ENCODE data around the gene CHMP4B. TPM values are rescaled to one million over a fixed set of nuclear protein-coding genes. Genes with fewer than 3 reads are reported as not detected.

CHMP4B gene, protein sequence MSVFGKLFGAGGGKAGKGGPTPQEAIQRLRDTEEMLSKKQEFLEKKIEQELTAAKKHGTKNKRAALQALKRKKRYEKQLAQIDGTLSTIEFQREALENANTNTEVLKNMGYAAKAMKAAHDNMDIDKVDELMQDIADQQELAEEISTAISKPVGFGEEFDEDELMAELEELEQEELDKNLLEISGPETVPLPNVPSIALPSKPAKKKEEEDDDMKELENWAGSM
- total RNA-seq: 10 to 100 TPM; 62.1 to 95.8 (median 74.8) TPM

DNA sequence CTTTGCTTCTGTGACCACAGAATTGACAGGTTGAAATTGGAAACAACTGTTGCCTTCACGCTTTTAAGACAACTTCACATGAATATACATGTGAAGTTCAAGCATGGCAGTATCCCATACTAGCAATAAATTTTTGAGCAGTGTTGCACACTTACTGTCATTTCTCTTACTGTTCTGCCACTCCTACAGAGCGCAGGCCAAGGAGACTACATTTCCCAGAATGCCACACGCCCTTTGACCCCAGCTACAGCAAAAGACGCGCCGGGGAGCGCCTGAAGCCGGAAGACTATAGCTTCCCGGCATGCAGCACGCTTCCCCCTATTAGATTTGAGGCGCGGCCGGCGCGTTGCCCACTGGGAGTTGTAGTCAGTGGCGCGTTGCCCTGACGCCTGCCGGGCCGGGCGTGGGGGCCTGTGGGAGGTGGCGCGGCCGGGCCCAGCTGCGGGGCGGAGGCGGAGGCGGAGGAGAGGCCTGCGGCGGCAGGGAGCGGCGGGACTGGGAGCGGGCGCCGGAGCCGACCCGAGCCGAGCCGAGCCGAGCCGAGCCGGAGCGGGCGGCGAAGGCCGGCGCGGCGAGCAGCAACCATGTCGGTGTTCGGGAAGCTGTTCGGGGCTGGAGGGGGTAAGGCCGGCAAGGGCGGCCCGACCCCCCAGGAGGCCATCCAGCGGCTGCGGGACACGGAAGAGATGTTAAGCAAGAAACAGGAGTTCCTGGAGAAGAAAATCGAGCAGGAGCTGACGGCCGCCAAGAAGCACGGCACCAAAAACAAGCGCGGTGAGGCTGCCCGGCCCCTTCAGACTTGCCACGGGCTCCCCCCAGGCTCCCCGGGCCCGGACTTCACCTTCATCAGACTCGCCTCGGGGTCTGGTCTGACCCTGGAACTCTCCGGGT is at the start of gene CHMP4B:
TSS of gene CHMP4B (plus strand) at position 464 of the 891 bp plus-strand sequence. CDS start at position 585, 121 bp downstream.
- Histone ChIP-seq H3K27me3 (no peaks in the 10 kb centered on the region), H3K9me3 (no peaks in the 10 kb centered on the region), H3K4me1 (peaks cover 45% of the 10 kb centered on the region), H3K27ac (peak within 1 kb of the TSS; percentile 96), H3K36me3 (no peaks in the 10 kb centered on the region), H3K4me3 (peak within 1 kb of the TSS; percentile 75)
- under 1% methylated on average over 31 of the region's 71 CpGs for WGBS
- peak; percentile 99 for DNase-seq (ENCODE audit: low spot score in 2 of 2)
- TF ChIP-seq POLR2AphosphoS5 (IDR thresholded peaks at IDR 0.05): peak; percentile 6 to 58 (median 56)
- TF ChIP-seq POLR2A (IDR thresholded peaks at IDR 0.05): peak; percentile 70 to 92
- TF ChIP-seq, protein P1, sequence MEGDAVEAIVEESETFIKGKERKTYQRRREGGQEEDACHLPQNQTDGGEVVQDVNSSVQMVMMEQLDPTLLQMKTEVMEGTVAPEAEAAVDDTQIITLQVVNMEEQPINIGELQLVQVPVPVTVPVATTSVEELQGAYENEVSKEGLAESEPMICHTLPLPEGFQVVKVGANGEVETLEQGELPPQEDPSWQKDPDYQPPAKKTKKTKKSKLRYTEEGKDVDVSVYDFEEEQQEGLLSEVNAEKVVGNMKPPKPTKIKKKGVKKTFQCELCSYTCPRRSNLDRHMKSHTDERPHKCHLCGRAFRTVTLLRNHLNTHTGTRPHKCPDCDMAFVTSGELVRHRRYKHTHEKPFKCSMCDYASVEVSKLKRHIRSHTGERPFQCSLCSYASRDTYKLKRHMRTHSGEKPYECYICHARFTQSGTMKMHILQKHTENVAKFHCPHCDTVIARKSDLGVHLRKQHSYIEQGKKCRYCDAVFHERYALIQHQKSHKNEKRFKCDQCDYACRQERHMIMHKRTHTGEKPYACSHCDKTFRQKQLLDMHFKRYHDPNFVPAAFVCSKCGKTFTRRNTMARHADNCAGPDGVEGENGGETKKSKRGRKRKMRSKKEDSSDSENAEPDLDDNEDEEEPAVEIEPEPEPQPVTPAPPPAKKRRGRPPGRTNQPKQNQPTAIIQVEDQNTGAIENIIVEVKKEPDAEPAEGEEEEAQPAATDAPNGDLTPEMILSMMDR (IDR thresholded peaks at IDR 0.05): no peak
- TF ChIP-seq EP300 (IDR thresholded peaks at IDR 0.05): no peak

DNA sequence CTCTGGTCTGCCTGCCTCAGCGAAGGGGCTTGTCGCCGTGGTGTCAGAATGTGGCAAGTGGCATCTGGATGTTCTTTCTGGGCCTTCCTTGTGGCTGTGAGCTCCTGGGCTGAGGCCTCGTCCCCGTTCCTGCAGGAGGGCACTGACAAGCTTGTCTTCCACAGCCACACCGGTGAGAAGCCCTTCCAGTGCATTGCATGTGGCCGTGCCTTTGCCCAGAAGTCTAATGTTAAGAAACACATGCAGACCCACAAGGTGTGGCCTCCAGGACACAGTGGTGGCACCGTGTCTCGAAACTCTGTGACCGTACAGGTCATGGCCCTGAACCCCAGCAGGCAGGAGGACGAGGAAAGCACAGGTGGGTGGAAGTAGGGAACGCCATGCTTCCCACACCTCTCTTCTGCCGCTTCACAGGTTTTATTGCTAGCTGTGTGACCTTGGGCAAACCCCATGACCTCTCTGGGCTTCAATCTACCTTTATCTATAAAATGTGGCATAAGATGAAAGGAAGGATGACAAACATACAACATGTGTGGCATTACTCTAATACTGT is 49.4 kb upstream of the CHMP4B start:
- peaks cover 37% of the 10 kb centered on the region for H3K36me3 ChIP-seq
- TF ChIP-seq EP300 (IDR thresholded peaks at IDR 0.05) (no peak), POLR2AphosphoS5 (IDR thresholded peaks at IDR 0.05) (no peak), POLR2A (IDR thresholded peaks at IDR 0.05) (no peak)
- TF ChIP-seq, protein P1 (IDR thresholded peaks at IDR 0.05): no peak
- no peaks in the 10 kb centered on the region for H3K9me3 ChIP-seq
- no peak overlapping the region for H3K4me3 ChIP-seq
- no peak overlapping the region for H3K27ac ChIP-seq
- no peak for DNase-seq (ENCODE audit: low spot score in 2 of 2)
- no peaks in the 10 kb centered on the region for H3K4me1 ChIP-seq
- no peaks in the 10 kb centered on the region for H3K27me3 ChIP-seq
- 95% methylated on average over 12 of the region's 13 CpGs for WGBS

DNA sequence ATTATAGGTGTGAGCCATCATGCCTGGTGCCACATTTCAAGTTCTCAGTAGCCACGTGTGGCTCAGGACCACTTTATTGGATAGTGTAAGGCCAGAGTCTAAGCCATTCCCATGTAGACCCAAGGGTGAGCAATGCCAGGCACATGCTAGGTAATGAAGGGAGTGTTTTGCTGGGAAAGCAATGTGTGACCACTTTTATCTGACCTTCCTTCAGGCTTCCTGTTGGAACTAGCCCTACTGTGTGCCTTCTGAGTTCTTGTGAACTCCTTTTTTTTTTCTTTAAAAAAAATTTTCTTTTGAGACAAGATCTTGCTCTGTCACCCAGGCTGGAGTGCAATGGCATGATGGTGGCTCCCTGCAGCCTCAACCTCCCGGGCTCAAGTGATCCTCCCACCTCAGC is 46.0 kb upstream of the CHMP4B start:
- 86% methylated on average over 2 of the region's 2 CpGs for WGBS
- no peak for DNase-seq (ENCODE audit: low spot score in 2 of 2)
- Histone ChIP-seq H3K36me3 (peaks cover 30% of the 10 kb centered on the region), H3K4me3 (no peak overlapping the region), H3K27ac (no peak overlapping the region), H3K9me3 (no peaks in the 10 kb centered on the region), H3K4me1 (no peaks in the 10 kb centered on the region), H3K27me3 (no peaks in the 10 kb centered on the region)
- no peak for TF ChIP-seq EP300 (IDR thresholded peaks at IDR 0.05)
- TF ChIP-seq, protein P1 (IDR thresholded peaks at IDR 0.05): no peak

DNA sequence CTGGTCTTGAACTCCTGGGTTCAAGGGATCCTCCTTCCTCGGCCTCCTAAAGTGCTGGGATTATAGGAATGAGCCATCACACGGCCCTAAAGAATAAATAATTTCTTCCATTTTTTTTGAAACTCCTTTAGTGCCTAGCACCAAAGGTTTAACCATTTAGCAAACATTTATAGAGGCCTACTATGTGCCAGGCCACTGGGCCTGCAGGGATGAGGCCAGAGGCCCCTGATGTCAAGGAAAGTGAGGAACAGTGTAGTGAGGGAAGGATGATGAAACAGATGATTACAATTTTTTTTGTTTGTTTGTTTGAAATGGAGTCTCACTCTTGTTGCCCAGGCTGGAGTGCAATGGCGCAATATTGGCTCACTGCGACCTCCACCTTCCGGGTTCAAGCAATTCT is 45.6 kb upstream of the CHMP4B start:
- DNase-seq (ENCODE audit: low spot score in 2 of 2): no peak
- 95% methylated on average over 5 of the region's 5 CpGs for WGBS
- H3K4me3 ChIP-seq: no peak overlapping the region
- no peaks in the 10 kb centered on the region for H3K4me1 ChIP-seq
- no peak for TF ChIP-seq POLR2AphosphoS5 (IDR thresholded peaks at IDR 0.05)
- TF ChIP-seq EP300 (IDR thresholded peaks at IDR 0.05): no peak
- TF ChIP-seq, protein P1 (IDR thresholded peaks at IDR 0.05): no peak
- no peak for TF ChIP-seq POLR2A (IDR thresholded peaks at IDR 0.05)
- H3K27me3 ChIP-seq: no peaks in the 10 kb centered on the region
- no peaks in the 10 kb centered on the region for H3K9me3 ChIP-seq
- H3K36me3 ChIP-seq: peaks cover 35% of the 10 kb centered on the region
- no peak overlapping the region for H3K27ac ChIP-seq

DNA sequence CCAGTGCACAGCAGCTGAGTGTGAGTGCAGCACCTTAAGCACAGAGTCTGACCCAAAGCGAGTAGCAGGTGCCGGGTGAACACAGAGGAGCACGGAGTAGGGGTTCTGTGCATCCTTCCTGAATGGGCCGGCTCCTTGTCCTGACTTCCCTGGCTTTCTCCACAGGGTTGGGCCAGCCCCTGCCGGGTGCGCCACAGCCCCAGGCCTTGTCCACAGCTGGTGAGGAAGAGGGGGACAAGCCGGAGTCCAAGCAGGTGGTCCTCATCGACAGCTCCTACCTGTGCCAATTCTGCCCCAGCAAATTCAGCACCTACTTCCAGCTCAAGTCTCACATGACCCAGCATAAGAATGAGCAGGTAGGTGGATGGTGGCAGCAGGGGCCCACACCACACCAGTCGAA is 44.5 kb upstream of the CHMP4B start:
- TF ChIP-seq, protein P1 (IDR thresholded peaks at IDR 0.05): no peak
- TF ChIP-seq EP300 (IDR thresholded peaks at IDR 0.05): no peak
- TF ChIP-seq POLR2A (IDR thresholded peaks at IDR 0.05): no peak
- no peak for TF ChIP-seq POLR2AphosphoS5 (IDR thresholded peaks at IDR 0.05)
- Histone ChIP-seq H3K27ac (no peak overlapping the region), H3K4me3 (no peak overlapping the region), H3K4me1 (no peaks in the 10 kb centered on the region), H3K27me3 (no peaks in the 10 kb centered on the region), H3K36me3 (peaks cover 28% of the 10 kb centered on the region), H3K9me3 (no peaks in the 10 kb centered on the region)
- no peak for DNase-seq (ENCODE audit: low spot score in 2 of 2)
- WGBS: 94% methylated on average over 9 of the region's 9 CpGs
